Measurements from ENCODE around the gene WDR31.
"Not testable (repeated sequence)": the region's sequence is repeated elsewhere in the genome, so short reads cannot be mapped to it uniquely, and the experiment has no call there.

WDR31 gene

GRCh38 chr9:113340011-113340699 is at the start of gene WDR31:
Gene WDR31 (minus strand): TSS chr9:113340275. CDS start chr9:113332022, 8,253 bp downstream.
- peak; percentile 85 for DNase-seq

- DNase-seq = no peak
Measured at GRCh38 chr9:113389451-113389850, 49.4 kb upstream of the WDR31 start.

GRCh38 chr9:113388833-113389232 is 48.8 kb upstream of the WDR31 start:
- DNase-seq = no peak

GRCh38 chr9:113387560-113388230 is 47.6 kb upstream of the WDR31 start:
- no peak for DNase-seq

GRCh38 chr9:113386571-113387393 is 46.7 kb upstream of the WDR31 start:
- DNase-seq = no peak

GRCh38 chr9:113381909-113382411 is 41.9 kb upstream of the WDR31 start:
- DNase-seq = no peak

- DNase-seq = not testable (repeated sequence)
Measured at GRCh38 chr9:113381441-113381840, 41.4 kb upstream of the WDR31 start.

GRCh38 chr9:113380869-113381378 is 40.8 kb upstream of the WDR31 start:
- no peak for DNase-seq

- DNase-seq = not testable (repeated sequence)
Measured at GRCh38 chr9:113379829-113380210, 39.7 kb upstream of the WDR31 start.

- DNase-seq = not testable (repeated sequence)
Measured at GRCh38 chr9:113379094-113379828, 39.2 kb upstream of the WDR31 start.

GRCh38 chr9:113376634-113377567 is 36.8 kb upstream of the WDR31 start, which contains the start of gene HDHD3:
Gene HDHD3 (minus strand): TSS chr9:113376986. CDS start chr9:113374354, 2,632 bp downstream.
- peak; percentile 85 for DNase-seq

GRCh38 chr9:113375057-113376023 is 35.3 kb upstream of the WDR31 start:
- no peak for DNase-seq

GRCh38 chr9:113373676-113374392 is 33.8 kb upstream of the WDR31 start:
- no peak for DNase-seq

- no peak for DNase-seq
Measured at GRCh38 chr9:113373256-113373655, 33.2 kb upstream of the WDR31 start.

GRCh38 chr9:113372059-113372458 is 32.0 kb upstream of the WDR31 start:
- DNase-seq = no peak

GRCh38 chr9:113370806-113371325 is 30.8 kb upstream of the WDR31 start:
- DNase-seq = no peak

- no peak for DNase-seq
Measured at GRCh38 chr9:113369855-113370140, 29.7 kb upstream of the WDR31 start.

GRCh38 chr9:113368982-113369854 is 29.1 kb upstream of the WDR31 start:
- no peak for DNase-seq
